ENCODE measurements around the gene CDH23.

- TF ChIP-seq, protein P1, sequence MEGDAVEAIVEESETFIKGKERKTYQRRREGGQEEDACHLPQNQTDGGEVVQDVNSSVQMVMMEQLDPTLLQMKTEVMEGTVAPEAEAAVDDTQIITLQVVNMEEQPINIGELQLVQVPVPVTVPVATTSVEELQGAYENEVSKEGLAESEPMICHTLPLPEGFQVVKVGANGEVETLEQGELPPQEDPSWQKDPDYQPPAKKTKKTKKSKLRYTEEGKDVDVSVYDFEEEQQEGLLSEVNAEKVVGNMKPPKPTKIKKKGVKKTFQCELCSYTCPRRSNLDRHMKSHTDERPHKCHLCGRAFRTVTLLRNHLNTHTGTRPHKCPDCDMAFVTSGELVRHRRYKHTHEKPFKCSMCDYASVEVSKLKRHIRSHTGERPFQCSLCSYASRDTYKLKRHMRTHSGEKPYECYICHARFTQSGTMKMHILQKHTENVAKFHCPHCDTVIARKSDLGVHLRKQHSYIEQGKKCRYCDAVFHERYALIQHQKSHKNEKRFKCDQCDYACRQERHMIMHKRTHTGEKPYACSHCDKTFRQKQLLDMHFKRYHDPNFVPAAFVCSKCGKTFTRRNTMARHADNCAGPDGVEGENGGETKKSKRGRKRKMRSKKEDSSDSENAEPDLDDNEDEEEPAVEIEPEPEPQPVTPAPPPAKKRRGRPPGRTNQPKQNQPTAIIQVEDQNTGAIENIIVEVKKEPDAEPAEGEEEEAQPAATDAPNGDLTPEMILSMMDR (conservative IDR thresholded peaks at IDR 0.05; ENCODE audit: low read depth, low read length): no peak
- no peak for TF ChIP-seq EZH2 (IDR thresholded peaks at IDR 0.05; ENCODE audit: low read length, unreplicated experiment)
Observed at GRCh38 chr10:71493741-71494140, 97.0 kb downstream of the CDH23 start.
